GM23338 (cell line): ENCODE results near the gene TMEM131L. TPM values are rescaled to one million over a fixed set of nuclear protein-coding genes. Genes with fewer than 3 reads are reported as not detected.

Experiments
- ATAC-seq: fragments of 200-7000 bp; cut with Tn5 transposase; 3 replicates; pipeline ENCODE4 v1.9.1; 2020
- DNase-seq: peaks from one replicate; pipeline ENCODE4 v3.0.0-alpha.2; 2015; ENCODE audit warnings: low spot score
- H2AFZ ChIP-seq: fragments of 200-600 bp; sonication (generic); 2 replicates; pipeline ENCODE4 v1.8.0; 2016; ENCODE audit warnings: antibody characterized with exemption, mild to moderate bottlenecking, moderate library complexity
- H3F3A ChIP-seq: fragments of 200-600 bp; sonication (generic); replicated peaks from 2 replicates; pipeline ENCODE4 v1.8.0; 2017; ENCODE audit warnings: antibody characterized with exemption, mixed run types, low read depth
- H3K27ac ChIP-seq: fragments of 200-600 bp; sonication (generic); 2 replicates; pipeline ENCODE4 v1.6.1; 2016; ENCODE audit warnings: low read depth
- H3K27me3 ChIP-seq: fragments of 200-600 bp; sonication (generic); 2 replicates; pipeline ENCODE4 v1.8.0; 2016; ENCODE audit warnings: mild to moderate bottlenecking, mixed run types, moderate library complexity; ENCODE audit not compliant: insufficient read depth
- H3K36me3 ChIP-seq: fragments of 200-600 bp; sonication (generic); 2 replicates; pipeline ENCODE4 v1.8.0; 2016; ENCODE audit warnings: mild to moderate bottlenecking; ENCODE audit not compliant: insufficient read depth
- H3K4me1 ChIP-seq: fragments of 200-600 bp; sonication (generic); 2 replicates; pipeline ENCODE4 v1.8.0; 2016; ENCODE audit warnings: mild to moderate bottlenecking, moderate library complexity; ENCODE audit not compliant: insufficient read depth
- H3K4me2 ChIP-seq: fragments of 200-600 bp; sonication (generic); 2 replicates; pipeline ENCODE4 v1.7.1; 2017; ENCODE audit warnings: mixed run types
- H3K4me3 ChIP-seq: fragments of 200-600 bp; sonication (generic); 2 replicates; pipeline ENCODE4 v1.6.1; 2016; ENCODE audit warnings: mixed run types
- H3K79me2 ChIP-seq: fragments of 200-600 bp; sonication (generic); replicated peaks from 2 replicates; pipeline ENCODE4 v1.8.0; 2017; ENCODE audit warnings: mild to moderate bottlenecking; ENCODE audit not compliant: insufficient read depth
- H3K9me2 ChIP-seq: fragments of 200-600 bp; sonication (generic); 2 replicates; pipeline ENCODE4 v1.8.0; 2017; ENCODE audit not compliant: insufficient read depth
- H4K20me1 ChIP-seq: fragments of 200-600 bp; sonication (generic); replicated peaks from 2 replicates; pipeline ENCODE4 v1.8.0; 2017; ENCODE audit warnings: mild to moderate bottlenecking; ENCODE audit not compliant: insufficient read depth
- H3K27ac Mint-ChIP-seq: 2 replicates; pipeline ENCODE4 v1.8.0; 2020; ENCODE audit warnings: inconsistent platforms, mild to moderate bottlenecking, moderate library complexity, mixed read lengths
- H3K27me3 Mint-ChIP-seq: 3 replicates; pipeline ENCODE4 v1.8.0; 2022; ENCODE audit warnings: low read depth, mild to moderate bottlenecking, moderate library complexity, mixed read lengths, inconsistent platforms; ENCODE audit not compliant: insufficient read depth, poor library complexity
- H3K36me3 Mint-ChIP-seq: 3 replicates; pipeline ENCODE4 v1.8.0; 2021; ENCODE audit warnings: low read depth, mild to moderate bottlenecking, inconsistent platforms, moderate library complexity, mixed read lengths
- H3K4me1 Mint-ChIP-seq: 3 replicates; pipeline ENCODE4 v1.8.0; 2020; ENCODE audit warnings: mild to moderate bottlenecking, inconsistent platforms, mixed read lengths
- H3K4me3 Mint-ChIP-seq: 3 replicates; pipeline ENCODE4 v1.8.0; 2021; ENCODE audit warnings: moderate library complexity, mild to moderate bottlenecking, inconsistent platforms, mixed read lengths
- H3K9me3 Mint-ChIP-seq: 3 replicates; pipeline ENCODE4 v1.8.0; 2020; ENCODE audit warnings: moderate library complexity, mild to moderate bottlenecking, inconsistent platforms, mixed read lengths
- CREB1 ChIP-seq: fragments of 250-450 bp; sonication (Bioruptor Pico); IDR thresholded peaks from 2 replicates; pipeline ENCODE4 v1.5.0; 2020; ENCODE audit warnings: low read depth, mild to moderate bottlenecking, moderate library complexity
- EZH2 ChIP-seq: fragments of 200-600 bp; sonication (generic); IDR thresholded peaks from one replicate; pipeline ENCODE4 v1.8.0; 2017; ENCODE audit warnings: antibody characterized with exemption, mild to moderate bottlenecking, low read depth; ENCODE audit not compliant: unreplicated experiment
- EZH2phosphoT487 ChIP-seq: fragments of 200-600 bp; sonication (generic); IDR thresholded peaks from one replicate; pipeline ENCODE4 v1.8.1; 2018; ENCODE audit warnings: antibody characterized with exemption; ENCODE audit not compliant: unreplicated experiment
- JUNB ChIP-seq: IDR thresholded peaks from one replicate; pipeline ENCODE4 v1.6.1; 2016; ENCODE audit warnings: antibody characterized with exemption; ENCODE audit not compliant: unreplicated experiment
- NANOG ChIP-seq: IDR thresholded peaks from 2 replicates; pipeline ENCODE4 v1.6.1; 2016; ENCODE audit warnings: antibody characterized with exemption, borderline replicate concordance
- STAT1 ChIP-seq: IDR thresholded peaks from one replicate; pipeline ENCODE4 v1.6.1; 2016; ENCODE audit warnings: antibody characterized with exemption; ENCODE audit not compliant: unreplicated experiment
- ZNF114 ChIP-seq: fragments of 250-450 bp; sonication (Bioruptor Pico); IDR thresholded peaks from 2 replicates; pipeline ENCODE4 v1.5.0; 2020; ENCODE audit warnings: mild to moderate bottlenecking, moderate library complexity
- ZNF331 ChIP-seq: fragments of 250-450 bp; sonication (Bioruptor Pico); IDR thresholded peaks from 2 replicates; pipeline ENCODE4 v1.5.0; 2020; ENCODE audit warnings: low read depth, mild to moderate bottlenecking, moderate library complexity
- polyA plus RNA-seq: library from polyadenylated mRNA; unstranded; fragments of >200 nt; fragmentation: Nextera tagmentation; extraction: Ambion mirVana; gene quantifications from 2 replicates; pipeline ENCODE4 v1.2.1, GENCODE V29; 2016
- total RNA-seq: library from RNA; depleted of rRNA; stranded (reverse); fragments of >200 nt; shearing (Covaris generic); gene quantifications from 2 replicates; pipeline ENCODE4 v1.2.3, GENCODE V29; 2014
- TF ChIP-seq, protein P1 (sequence below): IDR thresholded peaks from one replicate; pipeline ENCODE4 v1.6.1; 2018; ENCODE audit warnings: antibody characterized with exemption; ENCODE audit not compliant: unreplicated experiment
- TF ChIP-seq, protein P2 (sequence below): IDR thresholded peaks from 2 replicates; pipeline ENCODE4 v1.6.1; 2016; ENCODE audit warnings: antibody characterized with exemption
- TF ChIP-seq, protein P3 (sequence below), 2 experiments: fragments of 200-600 bp in 1 of 2; sonication (generic) in 1 of 2; conservative IDR thresholded peaks; 2 replicates each; pipeline versions ENCODE4 v1.5.1 to v1.6.1; 2016 to 2017; ENCODE audit warnings: antibody characterized with exemption in 2 of 2, low read depth in 2 of 2, mild to moderate bottlenecking in 2 of 2, moderate library complexity in 1 of 2

The TMEM131L gene
- total and polyA plus RNA-seq, 2 experiments from 2014 or later = 11.1 to 32.2 TPM

DNA sequence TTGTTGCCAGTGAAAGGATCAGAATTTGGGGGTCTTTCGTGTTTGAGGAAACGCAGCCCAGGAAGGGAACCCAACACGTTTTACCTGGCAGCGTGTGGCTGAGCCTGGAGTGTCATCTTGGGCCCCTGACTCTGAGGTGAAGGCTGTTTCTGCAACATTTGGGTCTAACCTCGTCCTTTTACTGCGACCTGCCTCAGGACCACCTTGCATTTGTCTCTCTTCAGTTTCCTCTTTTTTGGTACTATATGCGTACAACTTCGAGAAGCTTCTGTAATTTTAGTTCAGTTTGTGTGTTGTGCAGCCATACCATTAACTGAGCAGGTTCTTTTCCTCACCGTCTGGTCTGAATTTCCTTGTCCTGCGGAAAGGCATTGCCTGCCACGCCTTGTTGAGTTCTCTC lies 61.5 kb downstream of the TMEM131L start (continued):
- TF ChIP-seq, protein P1, sequence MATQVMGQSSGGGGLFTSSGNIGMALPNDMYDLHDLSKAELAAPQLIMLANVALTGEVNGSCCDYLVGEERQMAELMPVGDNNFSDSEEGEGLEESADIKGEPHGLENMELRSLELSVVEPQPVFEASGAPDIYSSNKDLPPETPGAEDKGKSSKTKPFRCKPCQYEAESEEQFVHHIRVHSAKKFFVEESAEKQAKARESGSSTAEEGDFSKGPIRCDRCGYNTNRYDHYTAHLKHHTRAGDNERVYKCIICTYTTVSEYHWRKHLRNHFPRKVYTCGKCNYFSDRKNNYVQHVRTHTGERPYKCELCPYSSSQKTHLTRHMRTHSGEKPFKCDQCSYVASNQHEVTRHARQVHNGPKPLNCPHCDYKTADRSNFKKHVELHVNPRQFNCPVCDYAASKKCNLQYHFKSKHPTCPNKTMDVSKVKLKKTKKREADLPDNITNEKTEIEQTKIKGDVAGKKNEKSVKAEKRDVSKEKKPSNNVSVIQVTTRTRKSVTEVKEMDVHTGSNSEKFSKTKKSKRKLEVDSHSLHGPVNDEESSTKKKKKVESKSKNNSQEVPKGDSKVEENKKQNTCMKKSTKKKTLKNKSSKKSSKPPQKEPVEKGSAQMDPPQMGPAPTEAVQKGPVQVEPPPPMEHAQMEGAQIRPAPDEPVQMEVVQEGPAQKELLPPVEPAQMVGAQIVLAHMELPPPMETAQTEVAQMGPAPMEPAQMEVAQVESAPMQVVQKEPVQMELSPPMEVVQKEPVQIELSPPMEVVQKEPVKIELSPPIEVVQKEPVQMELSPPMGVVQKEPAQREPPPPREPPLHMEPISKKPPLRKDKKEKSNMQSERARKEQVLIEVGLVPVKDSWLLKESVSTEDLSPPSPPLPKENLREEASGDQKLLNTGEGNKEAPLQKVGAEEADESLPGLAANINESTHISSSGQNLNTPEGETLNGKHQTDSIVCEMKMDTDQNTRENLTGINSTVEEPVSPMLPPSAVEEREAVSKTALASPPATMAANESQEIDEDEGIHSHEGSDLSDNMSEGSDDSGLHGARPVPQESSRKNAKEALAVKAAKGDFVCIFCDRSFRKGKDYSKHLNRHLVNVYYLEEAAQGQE = no peak
- TF ChIP-seq, protein P2, sequence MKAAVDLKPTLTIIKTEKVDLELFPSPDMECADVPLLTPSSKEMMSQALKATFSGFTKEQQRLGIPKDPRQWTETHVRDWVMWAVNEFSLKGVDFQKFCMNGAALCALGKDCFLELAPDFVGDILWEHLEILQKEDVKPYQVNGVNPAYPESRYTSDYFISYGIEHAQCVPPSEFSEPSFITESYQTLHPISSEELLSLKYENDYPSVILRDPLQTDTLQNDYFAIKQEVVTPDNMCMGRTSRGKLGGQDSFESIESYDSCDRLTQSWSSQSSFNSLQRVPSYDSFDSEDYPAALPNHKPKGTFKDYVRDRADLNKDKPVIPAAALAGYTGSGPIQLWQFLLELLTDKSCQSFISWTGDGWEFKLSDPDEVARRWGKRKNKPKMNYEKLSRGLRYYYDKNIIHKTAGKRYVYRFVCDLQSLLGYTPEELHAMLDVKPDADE = no peak
- TF ChIP-seq CREB1 (CRISPR knock-in tag) = no peak

DNA sequence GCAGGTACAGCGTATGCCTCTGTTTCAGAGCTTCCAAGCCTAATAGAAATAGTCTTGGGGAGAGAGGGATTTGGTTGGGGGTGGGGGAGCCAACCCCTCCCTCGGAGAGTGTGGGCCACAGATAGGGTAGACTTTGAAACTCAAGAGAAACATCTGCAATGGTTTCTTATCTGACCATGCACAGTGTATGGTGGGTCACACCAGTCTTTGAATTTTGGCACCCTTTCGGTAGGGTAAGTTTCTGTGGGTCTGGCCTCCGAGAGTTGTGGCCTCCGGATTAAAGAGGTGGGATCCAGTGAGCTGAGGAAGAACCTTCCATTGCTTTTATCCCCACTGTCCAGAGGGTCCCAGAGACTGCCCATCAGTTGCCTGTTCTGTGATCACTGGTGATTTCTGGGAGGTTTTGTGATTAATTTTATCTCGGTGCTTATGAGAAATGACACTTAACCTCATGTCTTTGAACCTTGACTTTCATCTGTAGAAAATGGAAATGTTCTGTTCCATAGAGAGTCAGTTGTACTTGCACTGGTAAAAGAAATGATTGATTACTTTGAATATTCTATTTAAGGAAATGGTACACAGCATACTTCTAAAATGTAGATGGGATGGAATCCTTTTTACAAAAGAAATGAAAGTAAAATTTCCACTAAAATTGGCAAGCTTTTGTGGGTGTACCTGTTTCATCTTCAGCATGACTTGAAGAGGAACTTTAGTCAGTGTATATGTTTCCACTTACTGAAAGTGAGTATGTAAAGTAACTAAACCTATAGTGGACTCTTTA lies 62.7 kb downstream of the TMEM131L start:
- no peak overlapping the region for H3K4me2 ChIP-seq
- TF ChIP-seq EZH2 (no peak), JUNB (no peak), ZNF331 (CRISPR knock-in tag) (no peak), EZH2phosphoT487 (no peak), STAT1 (no peak), NANOG (no peak), ZNF114 (CRISPR knock-in tag) (no peak)
- TF ChIP-seq, protein P3, sequence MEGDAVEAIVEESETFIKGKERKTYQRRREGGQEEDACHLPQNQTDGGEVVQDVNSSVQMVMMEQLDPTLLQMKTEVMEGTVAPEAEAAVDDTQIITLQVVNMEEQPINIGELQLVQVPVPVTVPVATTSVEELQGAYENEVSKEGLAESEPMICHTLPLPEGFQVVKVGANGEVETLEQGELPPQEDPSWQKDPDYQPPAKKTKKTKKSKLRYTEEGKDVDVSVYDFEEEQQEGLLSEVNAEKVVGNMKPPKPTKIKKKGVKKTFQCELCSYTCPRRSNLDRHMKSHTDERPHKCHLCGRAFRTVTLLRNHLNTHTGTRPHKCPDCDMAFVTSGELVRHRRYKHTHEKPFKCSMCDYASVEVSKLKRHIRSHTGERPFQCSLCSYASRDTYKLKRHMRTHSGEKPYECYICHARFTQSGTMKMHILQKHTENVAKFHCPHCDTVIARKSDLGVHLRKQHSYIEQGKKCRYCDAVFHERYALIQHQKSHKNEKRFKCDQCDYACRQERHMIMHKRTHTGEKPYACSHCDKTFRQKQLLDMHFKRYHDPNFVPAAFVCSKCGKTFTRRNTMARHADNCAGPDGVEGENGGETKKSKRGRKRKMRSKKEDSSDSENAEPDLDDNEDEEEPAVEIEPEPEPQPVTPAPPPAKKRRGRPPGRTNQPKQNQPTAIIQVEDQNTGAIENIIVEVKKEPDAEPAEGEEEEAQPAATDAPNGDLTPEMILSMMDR (conservative IDR thresholded peaks at IDR 0.05; ENCODE audit: low read depth in 2 of 2) = no peak
- TF ChIP-seq, protein P2 = no peak
- TF ChIP-seq, protein P1 = no peak

More for the DNA sequence above, 62.7 kb downstream of the TMEM131L start:
- DNase-seq (no peak), ATAC-seq (no peak)
- H3K36me3 ChIP-seq = no peaks in the 10 kb centered on the region
- H3K4me1 ChIP-seq = peaks cover 24% of the 10 kb centered on the region
- Mint-ChIP-seq H3K27ac (no peak overlapping the region), H3K4me3 (no peak overlapping the region), H3K27me3 (no peaks in the 10 kb centered on the region), H3K9me3 (no peaks in the 10 kb centered on the region), H3K4me1 (peaks cover 29% of the 10 kb centered on the region), H3K36me3 (peaks cover 5% of the 10 kb centered on the region; the same call in 1 of the 3 replicates)
- no peak overlapping the region for H2AFZ ChIP-seq
- no peak overlapping the region for H3K4me3 ChIP-seq
- no peaks in the 10 kb centered on the region for H3F3A ChIP-seq
- H3K27me3 ChIP-seq = no peaks in the 10 kb centered on the region
- H3K9me2 ChIP-seq = no peaks in the 10 kb centered on the region
- H3K27ac ChIP-seq = no peak overlapping the region
- peaks cover 6% of the 10 kb centered on the region; the same call in 1 of the 2 replicates for H4K20me1 ChIP-seq
- peaks cover 67% of the 10 kb centered on the region for H3K79me2 ChIP-seq
